Psoas muscle (tissue), 8 donors: ENCODE measurements around the gene DLGAP1. TPM values are rescaled to one million over a fixed set of nuclear protein-coding genes. Genes with fewer than 3 reads are reported as not detected.

ENCODE experiments used
- ATAC-seq, 4 donors: fragments of 200-7000 bp; cut with Tn5 transposase; one replicate each; pipeline ENCODE4 v1.9.1; 2020; ENCODE audit warnings: moderate library complexity in 3 of 4, mild to moderate bottlenecking in 2 of 4
- DNase-seq, 2 donors: peaks; one replicate each; pipeline ENCODE4 v3.0.0-alpha.2; 2020
- H3K27ac ChIP-seq: fragments of 200-600 bp; one replicate; pipeline ENCODE4 v1.8.0; 2022
- H3K27me3 ChIP-seq, 3 donors: fragments of 200-600 bp in 1 of 3; one replicate each; pipeline versions ENCODE4 v1.6.1 to v1.8.0; 2013 to 2022; ENCODE audit warnings: low read length in 2 of 3, mild to moderate bottlenecking in 2 of 3, moderate library complexity in 1 of 3; ENCODE audit not compliant: insufficient read depth in 3 of 3
- H3K36me3 ChIP-seq, 2 donors: fragments of 200-600 bp in 1 of 2; one replicate each; pipeline versions ENCODE4 v1.6.1 to v1.8.0; 2013 to 2022; ENCODE audit warnings: low read depth in 1 of 2, mild to moderate bottlenecking in 1 of 2, moderate library complexity in 1 of 2; ENCODE audit not compliant: insufficient read depth in 1 of 2
- H3K4me1 ChIP-seq: fragments of 200-600 bp; one replicate; pipeline ENCODE4 v1.8.0; 2022
- H3K4me3 ChIP-seq: fragments of 200-600 bp; one replicate; pipeline ENCODE4 v1.8.0; 2022; ENCODE audit warnings: mild to moderate bottlenecking
- H3K9me3 ChIP-seq: fragments of 200-600 bp; one replicate; pipeline ENCODE4 v1.8.0; 2022
- WGBS, 3 donors: extraction: QIAGEN DNeasy Blood & Tissue Kit; methylation state at CpG; one replicate each; pipeline versions ENCODE4 v1.1.6 to v1.1.7; 2013; 5-methylcytosine and 5-hydroxymethylcytosine counted together
- intact Hi-C, 2 donors: fragments of 100-400 bp; cut with DNase I; formaldehyde crosslinking; loops; one replicate each; pipeline versions ENCODE4 v1.11.0 to v1.14.2; 2022
- polyA plus RNA-seq, 3 donors: library from polyadenylated mRNA; stranded (reverse); fragments of 200-250 nt; gene quantifications; one replicate each; pipeline ENCODE4 v1.2.3, GENCODE V29; 2013
- total RNA-seq, 4 donors: library from RNA; stranded (reverse); fragmentation: NEBNext Ultra II Directional in 2 of 4; extraction: Animal tissue kit (Norgen Biotek cat#: 25700) in 2 of 4; gene quantifications; one replicate each; pipeline versions ENCODE4 v1.2.1 to v1.2.4, GENCODE V29; 2021 to 2023
- TF ChIP-seq, protein P1 (sequence below): fragments of 200-600 bp; IDR thresholded peaks from one replicate; pipeline ENCODE4 v1.8.0; 2022; ENCODE audit warnings: antibody characterized with exemption
- donor health status: healthy with polysubstance abuse.
- donor health status: DM: no; HTN: no; CAD: no; lungs with moderate emphysema.
- donor health status: Bipolar disorder and iron deficiency.
- donor health status: healthy.
- donor health status: DM: yes; HTN: yes; CAD: no.
- donor health status: DM: no; HTN: no; CAD: no.
- donor health status: DM: no; HTN: no; CAD: no.
- donor health status: DM: yes; HTN: yes; CAD: no.

The DLGAP1 gene
- total and polyA plus RNA-seq, 7 donors = 0.09 to 0.26 (median 0.16) TPM; not detected in 1

DNA sequence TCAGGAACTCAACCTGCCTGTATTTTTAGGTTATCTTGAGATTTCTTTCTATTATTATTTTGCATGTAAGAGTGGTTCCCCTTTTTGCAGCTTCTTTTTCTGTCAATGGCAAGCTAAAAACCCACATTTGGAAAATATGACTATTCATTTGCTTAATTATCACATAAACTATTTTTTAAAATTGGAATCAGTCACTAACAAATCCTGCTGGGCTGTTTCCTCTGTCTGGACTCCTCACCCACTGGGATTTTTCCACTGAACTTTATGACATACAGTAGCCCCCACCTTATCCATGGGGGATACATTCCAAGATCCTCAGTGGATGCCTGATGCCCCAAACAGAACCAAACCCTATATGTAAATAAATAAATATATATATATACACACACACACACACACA, 447.3 kb downstream of the DLGAP1 start:
- H3K4me3 ChIP-seq = no peak overlapping the region
- intact Hi-C loops = no loop called here
- ATAC-seq (no peak), DNase-seq (no peak)
- H3K9me3 ChIP-seq = no peaks in the 10 kb centered on the region
- TF ChIP-seq, protein P1, sequence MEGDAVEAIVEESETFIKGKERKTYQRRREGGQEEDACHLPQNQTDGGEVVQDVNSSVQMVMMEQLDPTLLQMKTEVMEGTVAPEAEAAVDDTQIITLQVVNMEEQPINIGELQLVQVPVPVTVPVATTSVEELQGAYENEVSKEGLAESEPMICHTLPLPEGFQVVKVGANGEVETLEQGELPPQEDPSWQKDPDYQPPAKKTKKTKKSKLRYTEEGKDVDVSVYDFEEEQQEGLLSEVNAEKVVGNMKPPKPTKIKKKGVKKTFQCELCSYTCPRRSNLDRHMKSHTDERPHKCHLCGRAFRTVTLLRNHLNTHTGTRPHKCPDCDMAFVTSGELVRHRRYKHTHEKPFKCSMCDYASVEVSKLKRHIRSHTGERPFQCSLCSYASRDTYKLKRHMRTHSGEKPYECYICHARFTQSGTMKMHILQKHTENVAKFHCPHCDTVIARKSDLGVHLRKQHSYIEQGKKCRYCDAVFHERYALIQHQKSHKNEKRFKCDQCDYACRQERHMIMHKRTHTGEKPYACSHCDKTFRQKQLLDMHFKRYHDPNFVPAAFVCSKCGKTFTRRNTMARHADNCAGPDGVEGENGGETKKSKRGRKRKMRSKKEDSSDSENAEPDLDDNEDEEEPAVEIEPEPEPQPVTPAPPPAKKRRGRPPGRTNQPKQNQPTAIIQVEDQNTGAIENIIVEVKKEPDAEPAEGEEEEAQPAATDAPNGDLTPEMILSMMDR = no peak
- no peak overlapping the region for H3K27ac ChIP-seq
- peaks cover 0 to 2% (median 0%) of the 10 kb centered on the region in 3 donors for H3K27me3 ChIP-seq
- no peaks in the 10 kb centered on the region for H3K4me1 ChIP-seq
- no peaks in the 10 kb centered on the region for H3K36me3 ChIP-seq

DNA sequence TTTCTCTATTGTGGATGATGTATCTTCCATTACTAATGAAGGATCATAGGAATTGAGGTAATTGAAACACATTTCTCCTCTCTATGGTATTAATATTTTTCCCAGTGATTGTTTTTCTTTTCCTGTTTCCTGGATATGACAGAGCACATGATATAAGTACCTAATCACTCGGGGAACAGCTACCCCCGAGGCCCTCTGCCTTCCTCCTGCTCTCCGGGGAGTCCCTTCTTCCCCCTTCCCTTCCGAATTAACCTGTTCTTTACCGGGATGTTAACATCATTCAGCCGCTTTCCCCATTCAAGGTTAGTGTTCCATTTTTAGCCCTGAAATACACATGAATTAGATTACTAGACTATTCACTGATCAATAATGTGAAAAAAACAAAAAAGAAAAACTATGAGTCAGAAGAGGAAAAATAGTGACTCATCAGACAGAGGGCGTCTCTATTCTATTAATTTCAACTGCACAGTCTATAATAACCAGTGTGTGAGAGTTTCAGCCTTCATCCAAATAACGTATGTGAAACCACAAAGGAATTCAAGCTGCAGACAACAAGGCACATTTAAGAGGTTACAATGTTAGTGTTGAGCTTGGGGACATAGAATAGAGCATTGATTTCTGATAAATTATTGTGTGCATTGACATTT, 450.8 kb downstream of the DLGAP1 start:
- H3K4me3 ChIP-seq = no peak overlapping the region
- intact Hi-C loops = no loop called here
- H3K36me3 ChIP-seq = no peaks in the 10 kb centered on the region
- DNase-seq (no peak), ATAC-seq (no peak)
- peaks cover 0 to 2% (median 0%) of the 10 kb centered on the region in 3 donors for H3K27me3 ChIP-seq
- no peak overlapping the region for H3K27ac ChIP-seq
- H3K9me3 ChIP-seq = no peaks in the 10 kb centered on the region
- H3K4me1 ChIP-seq = no peaks in the 10 kb centered on the region
- TF ChIP-seq, protein P1 = no peak
- 37 to 41% (median 41%) methylated on average over 8 of the region's 8 CpGs for WGBS, 3 donors

DNA sequence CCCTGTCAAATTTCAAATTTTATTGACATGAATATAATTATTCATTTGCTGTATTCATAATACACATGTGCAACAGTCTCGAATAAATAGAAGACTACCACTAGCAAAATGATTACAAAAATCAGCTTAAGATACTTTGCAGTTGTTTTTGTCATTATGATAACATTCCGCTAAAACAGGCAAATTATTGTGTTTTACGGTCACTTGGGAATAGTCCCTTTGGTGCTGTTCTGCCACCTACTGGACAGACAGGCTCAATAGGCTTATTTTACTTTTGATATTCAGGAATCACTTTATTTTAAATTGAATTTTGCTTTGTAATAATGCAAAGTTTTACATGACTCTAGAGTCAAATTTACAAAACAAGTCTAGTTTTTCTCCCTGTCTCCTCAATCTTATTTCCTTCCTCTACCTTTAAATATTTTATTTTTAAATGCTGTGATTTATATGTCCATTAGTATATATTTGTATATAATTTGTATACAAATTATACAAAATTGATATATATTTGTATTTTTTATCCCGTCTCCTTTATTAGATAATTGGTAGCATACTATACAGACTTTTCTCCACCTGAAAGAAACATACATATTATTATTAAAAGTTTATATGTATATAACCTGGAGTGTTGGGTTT, 456.3 kb downstream of the DLGAP1 start:
- DNase-seq (no peak), ATAC-seq (no peak)
- Histone ChIP-seq H3K9me3 (no peaks in the 10 kb centered on the region), H3K4me1 (no peaks in the 10 kb centered on the region), H3K27me3 (no peaks in the 10 kb centered on the region), H3K27ac (no peak overlapping the region), H3K4me3 (no peak overlapping the region), H3K36me3 (no peaks in the 10 kb centered on the region)
- intact Hi-C loops = loop anchor here in 1 of 2 donors (5.0 kb wide), 1 partner anchor 227 kb away; no protein-coding TSS in a partner anchor
- 22 to 29% (median 26%) methylated on average over 4 of the region's 4 CpGs for WGBS, 3 donors
- TF ChIP-seq, protein P1 = peak; percentile 50

DNA sequence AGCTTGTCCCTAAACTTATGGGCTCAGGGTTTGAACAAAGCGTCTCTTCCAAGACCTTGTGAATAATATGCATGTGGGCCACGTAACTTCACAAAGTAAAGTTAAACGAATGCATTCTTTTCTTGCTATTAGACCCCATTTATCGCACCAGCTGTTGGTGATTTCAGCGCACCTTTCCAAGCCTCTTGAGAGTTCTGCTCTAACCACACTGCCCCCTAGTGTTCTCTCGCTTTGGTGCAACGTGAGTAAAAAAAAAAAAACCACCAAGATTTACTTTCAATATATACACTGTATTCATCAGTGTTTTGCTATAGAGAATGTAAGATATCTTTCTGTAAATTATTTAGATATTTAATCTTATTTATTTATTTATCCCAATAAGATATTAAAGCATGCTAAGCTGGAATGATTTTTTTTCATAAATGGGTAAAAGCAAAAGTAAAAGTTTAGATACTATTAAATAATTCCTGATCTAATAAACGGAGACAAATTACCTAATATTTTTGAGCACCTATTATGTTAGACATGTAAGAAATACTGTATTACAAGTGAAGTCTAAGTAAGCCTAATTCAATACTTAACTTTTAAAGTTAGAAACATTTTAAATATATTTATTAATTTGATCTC, 459.5 kb downstream of the DLGAP1 start:
- ATAC-seq = no peak
- Histone ChIP-seq H3K9me3 (no peaks in the 10 kb centered on the region), H3K27me3 (no peaks in the 10 kb centered on the region), H3K36me3 (no peaks in the 10 kb centered on the region), H3K4me1 (no peaks in the 10 kb centered on the region), H3K27ac (no peak overlapping the region), H3K4me3 (no peak overlapping the region)
- WGBS, 3 donors = 16 to 24% (median 20%) methylated on average over 8 of the region's 8 CpGs
- intact Hi-C loops = loop anchor here in 1 of 2 donors (5.0 kb wide), 1 partner anchor 223 kb away; no protein-coding TSS in a partner anchor
- DNase-seq = no peak
- TF ChIP-seq, protein P1 = peak; percentile 62
